OCI-LY3 (cell line): ENCODE results near the gene C2CD4D.

Experiments used
- EZH2phosphoT487 ChIP-seq: fragments of 200-600 bp; shearing (Covaris generic); IDR thresholded peaks from 2 replicates; pipeline ENCODE4 v1.6.1; 2018; ENCODE audit warnings: antibody characterized with exemption, mixed run types, low read depth
- TF ChIP-seq, protein P1 (sequence below): fragments of 200-600, 300-600 bp; sonication (generic); IDR thresholded peaks from 2 replicates; pipeline ENCODE4 v1.5.1; 2014; ENCODE audit warnings: antibody characterized with exemption, low read length, low read depth

DNA sequence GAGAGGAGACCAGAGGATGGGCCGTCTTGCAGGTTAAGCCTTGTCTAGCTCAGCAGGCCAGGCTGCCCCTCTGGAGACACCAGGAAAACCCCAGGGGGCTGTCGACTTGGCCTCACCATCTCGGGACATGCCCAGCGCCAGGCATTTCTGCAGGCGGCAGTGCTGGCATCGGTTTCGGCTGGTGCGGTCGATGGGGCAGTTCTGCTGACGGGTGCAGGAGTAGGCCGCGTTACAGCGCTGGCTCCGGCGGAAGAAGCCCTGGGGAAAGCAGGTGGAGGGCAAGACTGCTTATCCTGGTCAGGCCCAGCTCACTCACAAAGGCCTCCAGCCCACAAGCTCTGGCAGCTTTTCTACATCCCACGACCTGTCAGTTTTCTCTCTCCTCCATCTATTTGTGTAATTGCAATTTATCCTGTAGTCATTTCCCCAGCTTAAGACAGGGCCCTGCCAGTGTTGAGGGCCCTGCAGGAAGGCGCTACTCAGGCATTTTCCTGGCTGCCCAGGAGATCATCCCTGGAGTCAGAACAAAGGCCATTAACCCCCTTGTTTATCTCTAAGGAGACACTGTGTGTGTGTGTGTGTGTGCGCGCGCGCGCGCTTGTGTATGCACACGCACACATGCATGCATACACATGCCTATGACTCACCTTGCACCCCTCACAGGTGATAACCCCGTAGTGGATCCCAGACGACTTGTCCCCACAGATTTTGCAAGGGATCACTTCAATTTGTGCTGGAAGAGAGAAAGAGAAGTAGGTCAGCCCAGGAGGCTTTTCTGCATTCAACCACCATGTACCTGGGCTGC, 22.9 kb downstream of the C2CD4D start:
- TF ChIP-seq, protein P1, sequence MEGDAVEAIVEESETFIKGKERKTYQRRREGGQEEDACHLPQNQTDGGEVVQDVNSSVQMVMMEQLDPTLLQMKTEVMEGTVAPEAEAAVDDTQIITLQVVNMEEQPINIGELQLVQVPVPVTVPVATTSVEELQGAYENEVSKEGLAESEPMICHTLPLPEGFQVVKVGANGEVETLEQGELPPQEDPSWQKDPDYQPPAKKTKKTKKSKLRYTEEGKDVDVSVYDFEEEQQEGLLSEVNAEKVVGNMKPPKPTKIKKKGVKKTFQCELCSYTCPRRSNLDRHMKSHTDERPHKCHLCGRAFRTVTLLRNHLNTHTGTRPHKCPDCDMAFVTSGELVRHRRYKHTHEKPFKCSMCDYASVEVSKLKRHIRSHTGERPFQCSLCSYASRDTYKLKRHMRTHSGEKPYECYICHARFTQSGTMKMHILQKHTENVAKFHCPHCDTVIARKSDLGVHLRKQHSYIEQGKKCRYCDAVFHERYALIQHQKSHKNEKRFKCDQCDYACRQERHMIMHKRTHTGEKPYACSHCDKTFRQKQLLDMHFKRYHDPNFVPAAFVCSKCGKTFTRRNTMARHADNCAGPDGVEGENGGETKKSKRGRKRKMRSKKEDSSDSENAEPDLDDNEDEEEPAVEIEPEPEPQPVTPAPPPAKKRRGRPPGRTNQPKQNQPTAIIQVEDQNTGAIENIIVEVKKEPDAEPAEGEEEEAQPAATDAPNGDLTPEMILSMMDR, result no peak
- TF ChIP-seq EZH2phosphoT487, result no peak
